Thymus (tissue), 11 donors: ENCODE data around the gene ANAPC10. TPM values are rescaled to one million over a fixed set of nuclear protein-coding genes. Genes with fewer than 3 reads are reported as not detected.
"Not testable (repeated sequence)": the region's sequence is repeated elsewhere in the genome, so short reads cannot be mapped to it uniquely, and the experiment has no call there.

Source experiments
- DNase-seq, 9 donors: peaks; one replicate each; pipeline ENCODE4 v3.0.0-alpha.2; 2013; ENCODE audit warnings: low spot score in 9 of 9, low read depth in 6 of 9, missing footprints in 1 of 9
- H3K27ac ChIP-seq, 2 donors: one replicate each; pipeline ENCODE4 v1.5.1; 2013; ENCODE audit warnings: control low read depth in 1 of 2, low read depth in 1 of 2, low read length in 1 of 2, mild to moderate bottlenecking in 1 of 2, moderate library complexity in 1 of 2
- H3K27me3 ChIP-seq, 2 donors: one replicate each; pipeline ENCODE4 v1.5.1; 2013; ENCODE audit warnings: low read length in 1 of 2; ENCODE audit not compliant: control insufficient read depth in 2 of 2, insufficient read depth in 1 of 2
- H3K36me3 ChIP-seq, 2 donors: one replicate each; pipeline ENCODE4 v1.5.1; 2013; ENCODE audit warnings: low read length in 1 of 2, mild to moderate bottlenecking in 1 of 2, moderate library complexity in 1 of 2; ENCODE audit not compliant: control insufficient read depth in 2 of 2, insufficient read depth in 2 of 2
- H3K4me1 ChIP-seq, 2 donors: one replicate each; pipeline ENCODE4 v1.5.1; 2013; ENCODE audit warnings: low read length in 2 of 2; ENCODE audit not compliant: control insufficient read depth in 2 of 2, insufficient read depth in 2 of 2
- H3K4me3 ChIP-seq, 2 donors: one replicate each; pipeline ENCODE4 v1.5.1; 2013; ENCODE audit warnings: low read length in 2 of 2, control low read depth in 1 of 2, mild to moderate bottlenecking in 1 of 2
- H3K9me3 ChIP-seq, 2 donors: one replicate each; pipeline ENCODE4 v1.5.1; 2013; ENCODE audit warnings: low read length in 1 of 2, mild to moderate bottlenecking in 1 of 2; ENCODE audit not compliant: control insufficient read depth in 2 of 2, insufficient read depth in 1 of 2
- WGBS: extraction: QIAGEN DNeasy Blood & Tissue Kit; methylation state at CpG from one replicate; pipeline ENCODE4 v1.1.7; 2013; 5-methylcytosine and 5-hydroxymethylcytosine counted together
- polyA plus RNA-seq: library from polyadenylated mRNA; stranded (reverse); fragments of 200-250 nt; gene quantifications from one replicate; pipeline ENCODE4 v1.2.3, GENCODE V29; 2013
- total RNA-seq: library from RNA; stranded (reverse); fragments of 120-200 nt; gene quantifications from one replicate; pipeline ENCODE4 v1.2.4, GENCODE V29; 2013
- donor health status: healthy.

Gene ANAPC10
- total and polyA plus RNA-seq, 2 donors = 31.1 to 36.5 TPM

- Histone ChIP-seq H3K27me3 (no peaks in the 10 kb centered on the region), H3K9me3 (no peaks in the 10 kb centered on the region), H3K27ac (no peak overlapping the region), H3K4me3 (no peak overlapping the region), H3K36me3 (no peaks in the 10 kb centered on the region), H3K4me1 (no peaks in the 10 kb centered on the region)
- 97% methylated on average over 2 of the region's 2 CpGs for WGBS
- no peak for DNase-seq
These were observed 94.3 kb downstream of the ANAPC10 start for GRCh38 chr4:145003675-145004074.

- H3K36me3 ChIP-seq = no peaks in the 10 kb centered on the region
- H3K4me3 ChIP-seq = no peak overlapping the region
- no peak for DNase-seq
- 92% methylated on average over 3 of the region's 3 CpGs for WGBS
- H3K27me3 ChIP-seq = no peaks in the 10 kb centered on the region
- H3K4me1 ChIP-seq = no peaks in the 10 kb centered on the region
- no peak overlapping the region for H3K27ac ChIP-seq
- H3K9me3 ChIP-seq = no peaks in the 10 kb centered on the region
These were observed 96.4 kb downstream of the ANAPC10 start for GRCh38 chr4:145001635-145002034.

GRCh38 chr4:145000656-145001055 is 97.3 kb downstream of the ANAPC10 start:
- not testable (repeated sequence) for H3K9me3 ChIP-seq, H3K36me3 ChIP-seq, H3K4me1 ChIP-seq, H3K27me3 ChIP-seq, DNase-seq, H3K4me3 ChIP-seq, H3K27ac ChIP-seq
- WGBS = 98% methylated on average over 5 of the region's 5 CpGs

DNA sequence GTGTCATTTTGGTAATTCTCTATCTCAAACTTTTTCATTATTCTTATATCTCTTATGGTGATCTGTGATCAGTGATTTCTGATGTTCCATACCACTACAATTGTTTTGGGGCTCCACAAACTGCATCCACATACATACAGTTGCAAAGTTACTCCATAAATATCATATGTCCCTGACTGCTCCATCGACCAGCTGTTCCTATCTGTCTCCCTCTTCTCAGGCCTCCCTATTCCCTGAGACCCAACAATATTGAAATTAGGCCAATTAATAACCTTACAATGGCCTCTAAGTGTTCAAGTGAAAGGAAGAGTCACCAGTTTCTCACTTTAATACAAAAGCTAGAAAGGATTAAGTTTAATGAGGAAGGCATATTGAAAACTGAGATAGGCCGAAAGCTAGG is 108.7 kb downstream of the ANAPC10 start:
- H3K9me3 ChIP-seq = no peaks in the 10 kb centered on the region
- no peak overlapping the region for H3K27ac ChIP-seq
- no peaks in the 10 kb centered on the region for H3K4me1 ChIP-seq
- no peak for DNase-seq
- no peaks in the 10 kb centered on the region for H3K27me3 ChIP-seq
- 97% methylated on average over 2 of the region's 2 CpGs for WGBS
- peaks cover 0 to 4% of the 10 kb centered on the region in 2 donors for H3K36me3 ChIP-seq
- no peak overlapping the region for H3K4me3 ChIP-seq

DNA sequence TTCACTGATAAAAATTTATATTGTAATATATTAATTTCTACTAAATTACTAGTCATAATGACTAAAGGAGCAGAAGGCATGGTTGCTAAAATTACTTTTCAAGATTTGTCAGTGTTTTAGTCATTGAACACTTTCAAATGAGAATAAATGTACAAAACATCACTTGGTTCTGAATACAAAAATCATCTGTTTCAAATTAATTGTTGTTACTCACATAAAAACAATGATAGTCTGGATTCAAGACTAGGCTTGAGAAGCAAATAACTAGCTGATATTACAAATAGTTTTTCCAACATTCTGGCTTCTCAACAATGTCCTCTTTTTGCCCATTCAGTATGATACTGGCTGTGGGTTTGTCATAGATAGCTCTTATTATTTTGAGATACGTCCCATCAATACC is 112.5 kb downstream of the ANAPC10 start:
- no peak overlapping the region for H3K27ac ChIP-seq
- H3K9me3 ChIP-seq = no peaks in the 10 kb centered on the region
- 97% methylated on average over 1 of the region's 1 CpG for WGBS
- H3K4me1 ChIP-seq = no peaks in the 10 kb centered on the region
- no peak overlapping the region for H3K4me3 ChIP-seq
- no peaks in the 10 kb centered on the region for H3K27me3 ChIP-seq
- DNase-seq = no peak
- H3K36me3 ChIP-seq = no peaks in the 10 kb centered on the region

DNA sequence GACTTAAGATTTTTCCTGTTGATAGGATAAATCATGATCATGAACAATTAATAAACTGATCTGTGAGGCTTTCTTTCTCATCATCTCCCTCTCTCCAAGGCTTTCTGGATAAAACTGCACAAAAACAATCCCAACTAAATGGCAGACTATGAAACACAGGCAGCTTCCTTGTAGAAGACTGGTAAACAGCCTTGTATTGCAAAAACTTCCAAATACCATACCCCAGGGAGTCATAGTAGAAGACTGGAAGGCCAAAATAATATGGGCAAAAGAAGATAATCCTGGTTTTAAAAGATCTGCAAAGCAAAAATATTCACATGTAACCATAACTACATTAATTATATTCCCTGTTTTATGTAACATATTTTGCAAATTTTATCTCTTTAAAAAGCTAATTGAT is 113.0 kb downstream of the ANAPC10 start:
- Histone ChIP-seq H3K36me3 (no peaks in the 10 kb centered on the region), H3K9me3 (no peaks in the 10 kb centered on the region), H3K27ac (no peak overlapping the region), H3K27me3 (no peaks in the 10 kb centered on the region), H3K4me3 (no peak overlapping the region), H3K4me1 (no peaks in the 10 kb centered on the region)
- DNase-seq = no peak

DNA sequence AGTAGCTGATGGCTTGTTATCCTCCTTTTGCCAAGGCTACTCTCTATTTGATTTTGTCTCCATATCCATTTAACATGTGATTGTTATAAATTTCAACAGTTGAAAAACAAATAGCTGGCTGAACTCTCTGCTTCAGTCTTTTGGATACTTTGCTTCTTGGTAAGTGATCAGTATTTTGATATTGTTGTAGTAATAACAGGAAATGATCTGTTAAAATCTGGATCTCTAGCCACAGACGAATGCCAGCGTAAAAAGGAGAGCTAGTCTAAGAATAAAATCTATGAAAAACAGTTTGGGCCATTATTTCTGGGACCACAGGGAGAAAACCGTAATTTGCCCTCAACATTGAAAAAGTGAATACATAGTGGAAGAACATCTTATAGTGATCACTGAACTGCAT is 113.8 kb downstream of the ANAPC10 start:
- Histone ChIP-seq H3K27ac (no peak overlapping the region), H3K4me1 (no peaks in the 10 kb centered on the region), H3K4me3 (no peak overlapping the region), H3K36me3 (no peaks in the 10 kb centered on the region), H3K9me3 (no peaks in the 10 kb centered on the region), H3K27me3 (no peaks in the 10 kb centered on the region)
- WGBS = 97% methylated on average over 3 of the region's 3 CpGs
- DNase-seq = no peak

- 98% methylated on average over 2 of the region's 2 CpGs for WGBS
- H3K4me1 ChIP-seq = no peaks in the 10 kb centered on the region
- H3K4me3 ChIP-seq = no peak overlapping the region
These were observed 122.3 kb downstream of the ANAPC10 start for GRCh38 chr4:144975718-144976117.

GRCh38 chr4:144970597-144970996 is 127.4 kb downstream of the ANAPC10 start:
- H3K4me1 ChIP-seq = no peaks in the 10 kb centered on the region
- no peak overlapping the region for H3K4me3 ChIP-seq
- H3K27me3 ChIP-seq = no peaks in the 10 kb centered on the region
- 90% methylated on average over 1 of the region's 1 CpG for WGBS
- DNase-seq = no peak
- H3K36me3 ChIP-seq = no peaks in the 10 kb centered on the region
- no peaks in the 10 kb centered on the region for H3K9me3 ChIP-seq
- H3K27ac ChIP-seq = no peak overlapping the region

More at GRCh38 chr4:144975718-144976117, 122.3 kb downstream of the ANAPC10 start:
- no peak for DNase-seq
- H3K27me3 ChIP-seq = no peaks in the 10 kb centered on the region
- no peak overlapping the region for H3K27ac ChIP-seq
- no peaks in the 10 kb centered on the region for H3K36me3 ChIP-seq
- no peaks in the 10 kb centered on the region for H3K9me3 ChIP-seq

DNA sequence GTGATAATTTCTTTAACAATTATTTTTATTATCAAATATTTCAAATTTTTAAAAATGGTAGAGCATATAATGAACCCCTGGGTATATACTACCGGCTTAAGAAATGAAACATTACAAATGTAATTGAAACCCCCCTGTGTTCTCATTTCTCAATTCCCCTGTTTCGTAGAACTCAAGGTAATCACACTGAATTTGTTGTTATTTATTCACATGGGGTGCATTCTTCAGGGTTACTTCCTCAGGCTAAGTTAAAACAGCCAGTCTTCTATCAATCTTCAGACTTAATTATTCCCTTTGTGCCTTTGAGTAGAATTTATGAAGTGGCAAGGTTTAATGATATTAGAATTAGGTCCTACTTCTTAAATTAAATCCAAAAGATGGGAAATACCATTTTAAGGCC is 128.2 kb downstream of the ANAPC10 start:
- 98% methylated on average over 2 of the region's 2 CpGs for WGBS
- DNase-seq = no peak
- no peaks in the 10 kb centered on the region for H3K4me1 ChIP-seq

More for the DNA sequence above, 128.2 kb downstream of the ANAPC10 start:
- Histone ChIP-seq H3K4me3 (no peak overlapping the region), H3K9me3 (no peaks in the 10 kb centered on the region), H3K27ac (no peak overlapping the region), H3K27me3 (no peaks in the 10 kb centered on the region), H3K36me3 (no peaks in the 10 kb centered on the region)
